HuH-7 (cell line): ENCODE data around the gene MRPL37.

ENCODE experiments used
- DNase-seq: peaks from one replicate; pipeline ENCODE4 v3.0.0; 2011; ENCODE audit warnings: low spot score

MRPL37 gene

DNA sequence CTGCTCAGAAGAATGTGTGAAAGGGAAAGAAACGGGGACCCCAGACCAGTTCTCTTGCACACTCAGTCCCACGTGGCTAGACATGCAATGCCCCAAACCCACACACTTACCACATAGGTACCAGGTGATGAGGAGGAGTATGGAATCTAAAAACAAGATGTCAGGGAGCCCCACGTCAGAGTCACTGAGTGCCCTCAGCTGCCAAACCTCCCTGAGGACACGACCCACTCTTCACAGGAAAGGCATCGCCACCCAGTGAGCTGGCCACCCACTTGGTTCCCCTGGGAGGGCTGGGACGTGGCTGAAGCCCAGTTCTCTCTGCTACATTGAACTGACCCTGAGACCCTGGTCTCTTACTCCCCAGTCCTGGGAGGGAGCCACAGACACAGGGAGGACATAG, 41.4 kb downstream of the MRPL37 start:
- no peak for DNase-seq

DNA sequence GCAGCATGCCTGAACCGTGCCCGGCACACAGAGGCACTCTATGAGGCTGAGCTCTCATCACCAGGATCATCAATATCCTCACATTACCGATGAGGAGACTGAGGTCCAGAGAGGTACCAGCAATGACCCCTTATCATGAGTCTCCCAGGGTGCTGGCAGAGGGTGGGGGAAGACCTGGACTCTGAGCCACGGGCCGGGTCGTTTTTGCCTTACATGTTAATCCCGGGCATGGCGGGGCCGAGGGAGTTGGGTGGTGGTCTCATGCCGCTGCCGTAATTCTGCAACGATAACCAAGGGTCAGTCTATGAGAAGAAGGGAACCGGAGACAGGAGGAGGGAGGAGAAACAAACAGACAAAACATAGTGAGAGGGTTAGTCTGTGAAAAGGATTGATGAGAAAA, 43.1 kb downstream of the MRPL37 start:
- no peak for DNase-seq

DNA sequence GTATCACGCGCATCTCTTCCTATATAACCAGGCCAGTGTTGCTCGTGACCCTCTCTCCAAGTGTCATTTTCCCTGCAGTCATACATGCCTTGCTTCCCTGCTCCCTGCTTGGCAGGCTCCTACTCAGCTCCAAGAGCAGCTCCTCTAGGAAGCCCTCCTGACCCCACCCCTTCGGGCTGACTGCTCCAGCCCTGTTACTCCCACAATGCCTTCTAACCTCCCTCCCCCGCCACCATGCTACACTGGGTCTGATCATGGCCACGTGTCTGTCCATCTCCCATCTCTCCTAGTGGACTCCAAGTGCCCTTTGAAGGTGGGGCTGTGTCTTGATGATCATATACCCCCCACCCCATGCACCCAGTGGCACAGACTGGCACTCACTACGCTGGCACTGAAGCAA, 44.7 kb downstream of the MRPL37 start:
- DNase-seq, result no peak

DNA sequence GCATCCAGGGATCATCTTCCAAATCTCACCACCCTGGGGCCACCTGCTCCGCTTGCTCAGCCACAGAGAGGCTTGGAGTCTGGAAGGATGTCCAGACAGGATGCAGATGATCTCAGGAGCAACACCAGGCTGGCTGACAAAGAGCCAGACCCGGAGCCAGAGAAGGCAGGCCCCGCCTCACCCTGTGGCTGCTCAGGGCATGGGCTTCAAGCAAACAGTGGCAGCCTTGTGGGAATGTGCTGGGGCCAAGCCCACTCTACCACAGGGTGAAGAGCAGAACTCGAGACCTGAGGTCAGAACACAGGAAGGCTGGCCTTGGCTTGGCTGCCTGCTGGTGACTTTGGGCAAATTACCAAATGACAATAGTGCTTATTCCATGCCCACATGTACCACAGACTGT, 45.5 kb downstream of the MRPL37 start:
- DNase-seq, result no peak

DNA sequence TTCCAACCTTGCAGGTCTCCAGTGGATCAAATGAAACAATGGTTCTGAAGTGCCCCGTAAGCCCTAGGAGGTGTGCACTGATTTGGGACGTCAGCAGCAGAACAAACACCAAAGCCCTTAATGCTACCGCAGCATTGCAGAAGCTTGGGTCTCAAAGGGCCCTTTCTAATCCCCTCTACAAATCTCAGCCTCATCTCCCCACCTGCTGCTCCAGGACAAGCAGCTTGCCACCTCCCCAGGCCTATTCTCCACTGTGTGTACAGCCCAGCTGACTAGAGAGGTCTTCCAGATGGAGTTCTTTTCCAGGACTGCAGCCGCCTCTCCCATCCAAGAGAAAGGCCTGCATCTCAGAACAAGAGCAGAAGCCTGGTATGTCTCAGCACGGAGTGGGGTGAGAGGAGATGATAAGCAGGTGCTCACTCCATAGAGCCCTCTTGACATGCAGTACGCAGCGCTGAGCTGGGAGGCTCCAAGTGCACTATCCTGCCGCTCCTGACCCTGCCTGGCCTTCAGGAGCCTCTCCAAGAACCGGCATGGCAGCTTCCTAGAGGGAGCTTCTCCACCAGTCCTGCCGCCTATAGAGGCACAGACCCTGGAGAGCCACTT, 46.3 kb downstream of the MRPL37 start:
- DNase-seq, result no peak

DNA sequence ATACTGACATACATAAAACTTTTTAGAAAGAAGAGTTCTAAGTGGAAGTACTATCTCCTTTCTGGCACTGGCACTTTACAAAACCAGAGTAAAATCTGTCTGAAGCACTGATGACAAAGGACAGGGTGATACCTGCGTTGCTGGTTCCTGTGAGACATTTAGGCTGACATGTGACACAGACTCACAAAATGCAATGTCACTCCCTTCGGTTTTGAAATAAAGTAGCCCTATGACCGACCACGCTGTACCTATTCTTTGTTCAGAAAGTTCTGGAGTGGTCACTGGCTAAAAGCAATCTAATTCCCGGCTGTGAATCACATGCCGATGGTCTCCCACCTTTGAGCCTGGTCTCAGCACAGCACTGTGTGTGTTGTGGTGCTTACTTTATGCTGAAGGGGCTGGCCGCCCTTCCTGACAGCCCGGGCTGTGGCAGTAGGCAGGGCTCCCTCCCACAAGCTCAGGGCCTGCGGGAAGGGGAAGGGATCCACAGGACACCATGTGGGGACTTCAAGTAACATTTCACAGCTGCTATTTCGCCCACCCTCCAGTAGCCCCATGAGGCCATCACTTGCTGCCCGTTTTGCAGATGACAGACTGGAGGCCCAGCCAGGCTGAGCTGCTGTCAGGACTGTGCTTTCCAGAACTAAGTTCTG, 48.0 kb downstream of the MRPL37 start:
- no peak for DNase-seq

DNA sequence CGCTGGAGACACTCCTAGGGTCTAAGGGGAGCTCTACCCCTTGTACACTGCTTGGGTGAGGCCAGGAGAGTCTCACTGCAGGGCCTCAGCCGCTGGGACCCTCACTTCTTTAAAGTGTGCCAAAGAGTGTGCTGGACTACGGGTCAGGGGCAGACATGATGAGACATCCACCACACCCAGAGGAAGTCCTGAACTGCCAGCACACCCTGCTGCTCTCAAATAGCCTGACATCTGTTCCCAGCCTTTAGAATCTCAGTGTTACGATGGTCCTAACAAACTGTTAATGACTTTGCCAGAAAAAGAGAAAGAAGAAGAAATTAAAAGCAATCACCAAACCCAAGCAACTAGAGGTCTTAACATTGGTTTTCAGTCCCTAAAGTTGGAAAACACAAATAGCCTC, 49.0 kb downstream of the MRPL37 start:
- no peak for DNase-seq

DNA sequence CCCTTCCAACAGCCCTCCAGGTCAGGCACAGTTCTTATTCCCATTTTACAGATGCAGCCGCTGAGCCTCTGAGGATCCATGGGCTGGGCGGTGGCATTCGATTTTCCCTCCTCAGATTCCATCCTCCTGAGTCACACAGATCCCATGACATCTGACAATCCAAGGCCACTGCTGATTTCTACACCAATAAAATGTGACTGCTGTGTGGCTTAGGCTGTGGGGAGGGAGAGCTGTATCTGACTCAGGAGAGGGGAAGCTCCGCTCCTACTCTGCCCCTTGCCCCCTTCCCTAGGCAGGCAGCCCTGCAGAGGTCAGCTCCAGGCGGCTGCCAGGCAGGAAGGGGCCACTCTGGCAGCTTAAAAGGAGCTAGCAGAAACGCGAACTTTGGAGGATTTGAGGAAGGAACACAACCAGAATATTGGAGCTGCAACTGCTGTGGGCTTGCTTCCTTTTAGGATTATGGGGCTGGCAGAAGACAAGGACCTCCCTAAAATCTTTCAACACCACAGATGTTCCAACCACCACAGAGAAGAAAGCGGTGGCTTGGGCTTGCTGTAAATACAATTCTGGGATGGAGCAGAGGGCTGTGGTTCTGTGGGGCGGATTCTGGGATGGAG, 50.0 kb downstream of the MRPL37 start:
- DNase-seq, result peak; percentile 78

DNA sequence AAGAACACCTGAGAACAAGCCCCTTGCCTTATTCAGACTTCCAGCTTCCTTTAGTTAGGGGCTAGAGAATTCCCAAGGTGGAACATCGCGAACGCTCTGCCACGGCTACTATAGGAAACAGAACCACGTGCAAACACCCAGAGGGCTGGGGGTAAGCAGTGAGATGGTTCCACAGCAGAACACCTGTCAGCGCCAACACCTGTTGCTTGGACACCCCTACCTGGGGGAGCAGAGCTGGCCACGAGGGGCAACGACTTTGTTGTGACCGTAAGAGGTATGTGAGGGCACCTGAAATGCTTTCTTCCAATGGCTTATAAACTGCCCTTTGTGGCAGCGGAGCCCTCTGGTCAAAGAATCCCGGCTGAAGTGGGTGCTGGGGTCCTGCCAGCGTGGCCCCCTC, 50.7 kb downstream of the MRPL37 start:
- DNase-seq, result no peak

DNA sequence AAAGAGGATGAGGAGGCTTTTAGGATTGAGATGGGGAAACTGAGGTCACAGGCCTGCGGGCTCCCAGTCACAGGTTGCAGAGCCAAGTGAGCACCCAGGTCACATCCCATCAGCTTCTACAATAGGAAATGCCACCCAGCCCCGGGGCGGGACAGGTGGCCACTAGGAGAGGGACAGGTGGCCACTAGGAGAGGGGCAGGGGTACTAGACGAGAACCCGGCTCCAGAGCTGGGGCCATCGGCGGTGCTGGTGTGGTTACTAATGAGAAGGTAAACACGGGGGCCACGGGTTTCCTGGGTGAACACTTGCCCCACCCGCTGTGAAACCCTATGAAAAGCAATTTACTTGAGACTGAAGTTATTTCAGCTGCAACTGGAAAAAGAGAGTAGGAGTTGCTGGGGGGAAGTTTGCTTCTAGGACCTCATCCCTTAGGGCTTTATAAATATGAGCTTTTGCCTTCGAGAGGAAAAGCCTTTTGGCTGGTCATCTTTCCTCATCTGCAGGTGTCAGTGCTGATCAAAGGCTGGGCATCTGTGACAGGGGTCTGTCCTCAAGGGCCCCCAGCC, 52.5 kb downstream of the MRPL37 start:
- no peak for DNase-seq

DNA sequence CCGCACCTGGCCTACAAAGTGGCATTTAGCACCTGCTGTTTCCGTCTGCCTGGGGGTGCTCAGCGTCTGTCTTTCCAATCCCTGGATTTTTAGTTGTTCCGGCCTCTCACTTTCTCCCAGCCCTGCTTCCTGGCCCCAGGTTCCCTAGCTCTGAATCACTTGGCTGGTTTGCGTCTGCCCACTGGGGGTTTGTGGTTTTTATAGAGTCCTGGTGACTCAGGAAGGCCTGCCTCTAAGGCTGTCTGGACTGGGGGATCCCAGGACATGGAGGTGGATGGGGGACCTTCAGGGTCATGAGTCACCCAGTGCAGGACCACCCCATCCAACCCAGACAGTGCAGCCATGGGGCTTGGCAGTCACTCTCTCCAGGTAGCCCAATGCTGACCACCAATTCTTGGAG, 53.5 kb downstream of the MRPL37 start:
- no peak for DNase-seq

DNA sequence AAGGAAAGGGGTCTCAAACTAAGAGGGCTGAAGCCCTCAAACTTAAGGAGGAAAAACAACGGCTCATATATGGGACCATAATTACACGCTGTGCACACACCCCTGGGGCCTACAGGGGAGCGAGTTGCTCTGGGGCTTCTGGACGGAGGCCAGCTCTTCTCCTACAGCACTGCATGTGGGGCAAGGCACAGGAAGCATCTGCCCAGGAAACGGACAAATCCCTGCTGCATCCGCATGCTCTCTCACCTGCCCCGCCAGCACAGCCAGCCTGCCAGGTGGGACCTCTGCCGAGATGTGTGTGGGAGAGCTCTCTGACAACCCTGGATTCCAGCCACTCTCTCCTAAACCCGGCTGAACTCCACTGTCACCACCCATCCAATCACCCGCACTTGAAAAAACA, 54.1 kb downstream of the MRPL37 start:
- no peak for DNase-seq

DNA sequence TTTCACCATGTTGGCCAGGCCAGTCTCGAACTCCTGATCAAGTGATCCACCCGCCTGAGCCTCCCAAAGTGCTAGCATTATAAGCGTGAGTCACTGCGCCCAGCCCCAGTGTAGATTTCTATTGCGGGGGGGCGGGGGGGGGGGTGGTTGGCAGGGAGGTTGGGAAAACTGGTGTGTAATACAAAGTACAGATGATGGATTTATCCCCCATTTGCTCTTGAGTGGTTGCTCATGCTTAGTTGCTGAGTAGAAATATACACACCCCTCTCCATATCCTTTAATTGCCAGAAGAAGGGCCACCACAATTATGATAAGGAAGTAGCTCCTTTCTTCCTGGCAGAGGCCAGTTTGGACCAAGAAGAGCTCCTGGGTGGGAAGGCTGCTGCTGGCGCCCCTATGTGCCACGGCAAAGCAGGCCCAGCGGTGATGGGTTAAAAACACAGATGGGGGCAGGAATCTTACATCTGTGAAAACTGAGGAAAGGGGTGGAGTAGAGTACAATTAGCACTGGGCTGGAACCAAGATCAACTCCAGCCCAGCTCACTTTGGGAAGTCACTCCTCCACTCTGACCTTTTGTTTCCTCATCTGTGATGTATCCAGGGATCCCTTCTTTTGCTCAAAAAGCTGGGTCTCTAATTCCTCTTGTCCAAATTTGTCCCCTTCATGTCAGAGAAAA, 55.2 kb downstream of the MRPL37 start:
- no peak for DNase-seq

DNA sequence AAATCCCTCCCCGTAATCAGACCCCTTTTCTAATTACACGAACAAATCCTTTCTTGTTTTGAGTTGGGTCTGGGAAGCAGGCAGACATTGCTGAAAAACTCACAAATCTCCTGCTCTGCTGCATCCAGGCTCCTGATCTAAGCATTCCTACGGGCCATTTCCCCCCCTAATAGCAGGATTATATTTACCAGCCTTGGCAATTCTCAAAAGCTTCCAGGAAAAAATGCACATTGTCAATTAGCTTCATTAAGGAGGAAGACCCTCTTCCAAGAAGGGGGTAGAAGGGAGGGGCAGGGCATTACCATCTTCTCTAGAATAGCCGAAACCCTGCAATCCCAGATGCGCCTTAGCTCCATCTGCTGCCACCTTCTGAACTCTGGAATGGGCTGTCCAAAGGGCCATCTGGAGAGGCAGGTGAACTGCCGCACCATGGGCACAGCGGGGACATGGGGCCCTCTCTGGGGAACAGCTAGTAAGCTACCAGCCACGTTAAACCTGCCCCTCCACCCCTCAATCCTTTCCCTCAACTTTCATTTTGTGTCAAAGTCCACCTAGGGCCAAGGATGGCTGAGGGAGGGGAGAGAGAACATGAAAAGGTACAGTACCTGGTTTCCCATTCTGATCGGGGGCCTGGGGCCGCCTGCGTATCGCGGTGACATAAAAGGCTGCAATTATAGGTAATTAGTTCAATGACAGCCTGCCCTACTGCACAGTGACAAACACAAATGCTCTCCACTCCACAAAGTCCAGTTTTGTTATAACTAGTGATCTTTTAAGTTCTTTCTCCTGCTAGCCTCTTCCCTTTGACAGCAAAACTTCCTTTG, 56.8 kb downstream of the MRPL37 start:
- no peak for DNase-seq

DNA sequence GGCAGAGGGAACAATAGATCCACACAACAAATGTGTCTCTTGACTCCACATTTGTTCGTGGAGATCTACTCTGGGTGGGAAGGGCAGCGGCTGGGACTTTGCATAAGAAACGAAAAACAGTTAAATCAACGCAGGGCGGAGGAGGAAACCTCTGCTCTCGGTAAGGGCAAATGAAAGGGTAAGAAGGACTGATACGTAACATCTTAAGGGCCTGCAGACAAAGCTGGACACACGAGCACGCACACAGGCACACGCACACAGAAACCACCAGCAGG, 57.3 kb downstream of the MRPL37 start:
- no peak for DNase-seq

DNA sequence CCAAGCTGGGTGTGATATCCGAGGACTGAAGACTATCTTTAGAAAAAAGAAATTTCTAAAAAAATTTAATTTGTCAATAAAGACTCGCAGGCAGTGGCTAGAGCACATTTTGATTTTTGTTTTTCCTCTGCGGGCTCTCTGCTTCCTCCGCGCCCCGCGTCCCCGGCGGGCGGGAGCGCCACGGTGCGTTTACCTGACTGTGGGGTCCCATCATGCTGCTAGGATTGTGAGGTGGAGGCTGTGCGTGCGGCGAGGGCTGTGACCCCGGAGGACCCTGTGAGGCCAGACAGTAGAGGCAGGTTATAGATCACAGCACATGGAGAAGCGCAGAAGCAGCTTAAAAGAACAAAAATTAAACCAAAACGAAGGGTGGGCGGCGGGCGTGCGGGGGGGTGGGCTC, 57.9 kb downstream of the MRPL37 start:
- DNase-seq, result no peak

DNA sequence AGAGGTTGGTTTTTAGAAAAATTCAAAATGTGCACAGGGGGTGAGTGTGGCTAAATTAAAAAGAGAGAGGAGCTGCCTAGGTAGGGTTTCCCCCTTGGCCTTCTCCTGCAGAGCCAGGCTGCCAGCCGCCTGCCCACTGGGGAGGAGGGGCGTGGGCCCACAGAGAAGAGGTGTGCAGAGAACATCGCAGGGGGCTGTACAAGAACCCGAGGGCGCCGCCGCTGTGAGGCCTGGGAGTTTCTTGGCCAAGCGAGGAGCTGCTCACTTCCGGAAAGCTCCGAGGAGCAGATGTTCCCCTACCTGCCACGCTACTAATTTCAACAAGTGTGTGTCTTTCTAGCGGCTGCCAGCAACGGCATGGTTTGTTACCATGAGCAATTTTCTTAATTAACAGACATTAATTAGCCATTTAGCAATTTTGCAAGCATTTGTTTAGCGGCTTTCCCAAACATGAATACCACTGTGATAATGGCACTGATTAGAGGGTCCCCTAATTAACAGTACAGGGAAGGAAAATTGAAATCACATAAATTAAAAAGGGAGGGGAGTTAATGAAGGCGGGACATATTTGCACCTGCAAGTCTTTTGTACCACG, 59.7 kb downstream of the MRPL37 start:
- no peak for DNase-seq

DNA sequence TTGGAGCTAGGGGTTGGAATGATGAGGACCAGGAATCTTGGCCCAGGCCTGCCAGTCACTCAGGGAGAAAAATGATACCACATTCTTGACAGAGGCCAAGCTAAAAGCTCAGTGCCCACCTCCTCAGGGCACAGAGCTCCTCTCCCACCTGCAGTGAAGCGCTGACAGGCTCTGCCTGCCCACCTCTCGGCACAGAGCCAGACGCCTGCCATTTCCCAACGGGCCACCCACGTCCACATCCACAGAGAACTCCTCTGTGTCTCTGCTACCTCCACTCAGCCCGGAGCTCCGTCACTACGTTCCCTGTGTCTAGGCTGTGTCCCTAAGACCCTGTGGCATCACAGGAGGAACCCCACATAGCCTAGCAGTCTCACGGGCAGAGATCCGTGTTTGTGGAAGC, 60.8 kb downstream of the MRPL37 start:
- DNase-seq, result no peak

DNA sequence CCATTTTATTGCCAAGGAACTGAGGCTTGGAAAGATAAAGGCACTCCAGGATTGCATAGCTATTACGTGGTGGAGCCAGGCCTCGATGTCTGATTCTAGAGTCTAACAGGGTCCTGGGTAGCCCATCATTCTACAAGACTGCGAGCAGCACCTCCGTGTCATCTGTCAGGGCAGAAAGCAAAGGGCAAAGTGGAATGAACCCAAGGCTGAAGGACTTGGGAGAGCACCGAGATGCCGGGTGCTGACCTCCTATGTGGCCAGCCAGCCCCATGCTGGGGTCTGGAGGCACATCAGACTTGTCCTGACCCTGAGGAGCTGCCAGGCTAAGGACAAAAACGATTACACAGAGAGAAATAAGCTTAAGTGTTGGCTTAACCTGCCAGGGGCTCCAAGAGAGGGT, 62.3 kb downstream of the MRPL37 start:
- no peak for DNase-seq

DNA sequence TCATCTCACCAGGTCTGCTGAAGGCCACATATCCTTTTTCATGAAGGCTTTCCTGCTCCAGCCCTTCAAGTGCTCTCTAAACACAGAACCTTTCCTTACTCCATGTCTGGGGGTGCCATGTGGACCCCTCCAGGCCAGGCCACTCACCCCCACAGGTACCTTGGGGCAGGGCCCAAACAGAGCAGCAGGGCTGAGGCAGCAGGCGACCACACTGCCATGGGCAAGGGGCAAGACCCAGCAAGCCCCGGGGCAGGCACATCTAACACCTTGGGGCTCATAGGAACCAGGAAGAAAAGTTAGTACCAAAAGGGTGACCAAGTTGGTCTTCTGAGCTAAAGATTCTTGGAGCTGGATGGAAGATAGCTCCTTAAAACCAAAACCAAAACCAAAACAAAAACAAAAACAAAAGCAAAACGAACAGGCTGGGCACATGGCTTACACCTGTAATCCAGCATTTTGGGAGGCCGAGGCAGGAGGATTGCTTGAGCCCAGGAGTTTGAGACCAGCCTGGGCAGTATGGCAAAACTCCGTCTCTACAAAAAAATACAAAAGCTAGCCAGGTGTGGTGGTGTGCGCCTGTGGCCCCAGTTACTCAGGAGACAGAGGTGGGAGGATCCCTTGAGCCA, 63.7 kb downstream of the MRPL37 start:
- DNase-seq, result no peak

DNA sequence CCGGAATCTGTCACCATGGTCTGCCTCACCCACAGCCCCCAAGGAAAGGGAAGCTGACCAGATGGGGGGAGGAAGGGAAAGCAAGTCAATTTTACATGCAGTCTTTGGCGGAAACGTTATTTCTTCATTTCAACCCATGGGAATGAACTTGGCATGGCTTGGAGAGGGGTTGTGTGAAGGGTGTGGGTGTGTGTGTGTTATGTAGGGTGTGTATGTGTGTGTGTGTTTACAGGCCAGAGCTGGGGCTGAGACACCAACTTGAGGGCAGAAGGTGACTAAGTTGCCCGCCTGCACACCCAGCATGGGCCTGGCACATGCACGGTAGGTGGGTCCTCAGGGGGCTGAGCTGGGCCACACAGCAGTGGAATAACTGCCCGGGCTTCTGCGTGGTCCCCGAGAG, 65.2 kb downstream of the MRPL37 start:
- DNase-seq, result no peak

DNA sequence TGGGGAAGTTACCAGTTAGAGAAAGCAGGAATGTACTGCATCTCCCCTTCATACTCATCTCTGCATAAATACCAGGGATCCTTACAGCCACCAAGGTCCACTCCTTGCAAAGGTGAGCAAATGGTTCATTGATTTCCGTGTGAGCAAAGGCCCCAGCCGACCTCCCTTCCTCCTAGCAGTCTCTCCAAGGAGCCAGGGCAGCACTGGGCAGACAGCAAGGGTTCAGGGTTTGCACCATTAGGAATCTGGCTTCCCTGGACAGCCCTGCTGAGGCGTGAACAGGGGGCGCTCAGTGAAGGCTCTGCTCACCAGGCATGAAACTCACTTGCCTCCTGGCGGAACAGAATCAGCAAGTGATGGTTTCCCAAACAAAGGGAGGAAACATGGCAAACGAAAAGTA, 65.7 kb downstream of the MRPL37 start:
- no peak for DNase-seq
